Stimulated activated CD8-positive, alpha-beta memory T cell treated with anti-CD3 and anti-CD28 coated beads, Interleukin-2, amount 100 ng/mL, for 1 hour (primary cell): ENCODE measurements around the gene HS3ST1.

Experiments used
- DNase-seq, 2 donors: peaks; one replicate each; pipeline ENCODE4 v3.0.0-alpha.2; 2020; ENCODE audit warnings: low read depth in 2 of 2

The HS3ST1 gene

DNA sequence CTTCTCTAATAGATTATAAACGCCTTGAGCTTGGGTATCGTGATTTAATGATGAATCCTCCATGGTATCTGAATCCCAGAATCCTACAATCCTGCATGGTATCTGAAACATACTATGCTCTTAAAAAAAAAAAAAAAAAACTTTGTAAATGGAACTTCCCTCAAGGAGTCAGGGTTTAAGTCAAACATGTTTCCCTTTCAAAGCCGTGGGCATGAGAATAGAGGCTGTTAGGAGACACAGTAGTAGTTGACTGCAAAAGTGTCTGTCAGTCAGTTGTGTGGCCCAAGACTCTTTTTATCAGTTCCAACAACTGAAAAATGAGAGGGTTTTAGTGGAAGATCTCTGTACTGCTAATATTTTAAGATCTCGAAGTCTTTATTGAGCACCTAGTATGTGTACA is 2.4 kb upstream of the HS3ST1 start:
- DNase-seq: no peak

DNA sequence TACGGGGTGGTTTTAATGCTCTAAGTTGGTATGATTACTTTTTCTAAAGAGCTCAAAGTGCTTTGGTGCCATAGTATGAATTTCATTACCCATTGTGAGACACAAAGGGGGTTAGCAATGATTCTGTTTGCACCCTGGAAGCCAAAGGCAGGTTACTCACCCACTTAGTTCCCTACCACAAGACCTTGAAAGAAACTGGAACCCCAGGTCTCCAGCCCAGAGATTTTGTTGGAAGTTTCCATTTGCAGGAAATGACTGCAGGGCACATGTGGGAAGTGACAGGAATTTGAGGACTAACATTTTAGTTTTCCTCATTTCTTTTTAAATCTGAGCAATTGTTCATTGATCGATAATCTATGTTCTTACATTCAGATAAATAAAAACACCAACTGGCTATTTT is 1.8 kb upstream of the HS3ST1 start:
- DNase-seq: no peak

DNA sequence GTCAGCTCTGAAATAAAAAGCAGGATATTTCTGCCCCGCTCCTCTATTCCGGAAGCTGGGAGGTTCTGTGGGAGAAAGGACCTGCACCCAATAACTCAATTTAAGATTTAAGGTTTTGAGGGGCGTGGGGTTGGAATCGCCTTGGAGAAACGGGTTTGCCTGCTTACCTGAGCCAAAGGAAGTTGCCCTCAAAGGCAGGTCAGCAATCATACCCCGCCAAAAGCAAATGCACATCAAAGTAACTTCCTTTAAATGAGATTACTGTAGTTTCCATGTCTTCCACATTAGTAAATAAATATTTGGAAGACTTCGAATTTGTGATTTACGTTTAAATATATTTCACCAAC is 978 bp upstream of the HS3ST1 start:
- no peak for DNase-seq

DNA sequence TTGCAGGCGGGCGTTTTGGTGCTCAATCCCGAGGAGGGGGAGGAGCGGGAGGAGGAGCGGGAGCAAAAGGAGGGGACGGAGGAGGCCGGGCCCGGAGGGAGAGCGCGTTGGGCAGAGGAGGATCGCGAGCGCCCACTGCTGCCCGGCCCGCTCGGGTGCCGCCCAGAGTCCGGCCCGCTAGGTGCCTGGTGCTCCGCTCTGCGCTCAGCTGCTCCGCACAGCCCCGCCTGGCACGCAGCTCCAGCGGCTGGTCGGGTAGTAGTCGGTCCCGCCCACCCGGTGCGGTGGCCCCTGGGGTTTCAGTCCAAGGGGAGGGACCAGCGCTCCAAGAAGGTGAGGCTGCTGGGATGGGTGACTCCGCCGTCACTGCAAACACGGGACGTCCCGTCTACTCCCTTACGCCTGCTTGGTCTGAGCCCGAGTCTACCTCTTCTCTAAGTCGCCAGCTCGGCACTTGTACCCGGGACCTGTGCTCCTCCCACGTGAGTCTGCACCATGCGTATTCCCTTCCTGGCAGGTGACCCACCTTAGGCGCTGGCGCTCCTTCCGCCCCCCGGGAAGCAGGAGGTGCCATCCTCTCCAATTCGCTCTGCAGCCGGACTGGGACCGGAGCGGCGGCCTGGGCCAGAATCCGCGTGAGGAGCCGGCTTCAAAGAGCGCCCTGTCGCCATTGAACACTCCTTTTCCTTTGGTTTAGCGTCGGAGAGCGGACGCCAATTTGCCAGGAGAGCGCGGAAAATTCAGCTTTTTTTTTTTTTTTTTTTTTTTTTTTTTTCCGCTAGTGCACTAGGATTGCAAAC is 405 bp upstream of the HS3ST1 start:
- no peak for DNase-seq

DNA sequence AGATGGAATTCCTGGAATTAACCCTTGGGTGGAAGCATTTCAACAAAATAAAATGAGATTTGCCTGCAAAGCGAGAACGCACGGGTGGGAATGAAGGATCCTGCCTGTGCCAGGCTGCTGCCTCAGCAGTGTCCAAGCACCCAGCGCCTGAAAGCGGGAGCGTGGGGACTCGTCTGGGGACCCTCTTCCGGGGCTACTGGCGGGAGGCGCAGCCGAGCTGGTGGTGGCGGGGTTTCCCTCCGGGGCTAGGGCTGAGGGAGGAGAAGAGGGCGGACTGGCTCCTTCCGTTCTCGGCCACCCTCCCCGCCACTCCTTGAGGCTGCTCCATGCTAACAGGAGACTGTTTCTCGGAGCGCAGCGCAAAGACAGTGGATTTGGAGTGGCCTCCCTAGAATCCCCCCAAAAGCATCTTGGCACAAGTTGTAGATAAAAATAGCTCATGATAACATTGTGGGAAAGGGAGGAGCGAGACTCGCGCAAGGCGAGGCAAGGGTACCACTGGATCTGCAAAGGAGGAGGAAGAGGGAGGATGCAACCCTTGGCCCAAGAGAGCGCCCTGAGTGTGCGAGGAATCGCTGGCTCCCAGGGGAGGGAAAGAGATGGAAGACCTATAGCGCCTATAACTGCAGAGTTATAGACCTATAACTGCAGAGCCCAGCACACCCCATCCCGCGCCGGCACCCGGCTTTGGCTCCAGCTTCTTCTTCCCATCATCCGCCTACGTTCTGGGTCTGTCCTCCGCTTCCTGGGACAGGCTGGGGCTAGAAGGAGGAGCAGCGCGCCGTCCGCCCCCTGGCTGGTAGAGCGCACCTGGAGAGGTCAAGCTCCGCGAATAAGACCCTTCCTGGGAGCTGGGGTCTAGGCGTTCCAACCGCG is 1.3 kb downstream of the HS3ST1 start:
- DNase-seq: no peak

DNA sequence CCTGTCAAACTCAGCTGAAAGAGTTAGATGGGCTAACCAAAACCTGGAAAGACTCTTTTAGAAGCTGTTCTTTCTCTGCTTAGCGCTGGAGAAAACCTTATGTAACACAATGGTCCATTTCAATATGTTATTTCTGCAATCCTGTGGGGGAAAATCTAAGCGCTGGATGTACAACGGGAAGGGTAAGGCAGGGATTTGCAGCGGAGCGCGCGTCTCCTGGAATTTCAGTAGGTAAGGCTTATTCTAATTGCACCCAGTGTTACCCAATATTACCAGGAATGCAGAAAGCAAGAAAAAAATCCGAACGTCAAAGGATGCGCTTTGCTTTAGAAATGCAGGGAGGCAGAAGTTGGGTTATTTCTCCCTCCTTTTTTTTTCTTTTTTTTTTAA is 2.0 kb downstream of the HS3ST1 start:
- no peak for DNase-seq

DNA sequence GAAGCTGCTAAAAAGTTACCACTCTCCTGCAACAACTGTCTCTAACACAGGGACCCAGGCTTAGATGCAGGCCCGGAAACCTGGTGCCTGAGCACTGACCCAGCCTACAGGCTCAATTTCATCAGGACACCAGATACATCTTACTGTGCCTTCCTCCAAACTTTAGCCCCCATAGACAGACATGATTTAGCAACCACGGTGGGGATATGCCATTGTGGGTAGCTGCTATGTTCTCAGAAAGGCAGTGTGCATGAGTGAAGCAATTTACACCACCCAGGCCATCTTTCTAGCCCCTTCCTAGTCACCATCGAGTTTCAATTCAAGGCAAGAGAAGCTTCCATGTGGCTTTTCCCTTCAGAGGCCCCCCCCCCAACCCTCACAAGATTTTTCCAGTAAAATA is 2.7 kb downstream of the HS3ST1 start:
- no peak for DNase-seq

DNA sequence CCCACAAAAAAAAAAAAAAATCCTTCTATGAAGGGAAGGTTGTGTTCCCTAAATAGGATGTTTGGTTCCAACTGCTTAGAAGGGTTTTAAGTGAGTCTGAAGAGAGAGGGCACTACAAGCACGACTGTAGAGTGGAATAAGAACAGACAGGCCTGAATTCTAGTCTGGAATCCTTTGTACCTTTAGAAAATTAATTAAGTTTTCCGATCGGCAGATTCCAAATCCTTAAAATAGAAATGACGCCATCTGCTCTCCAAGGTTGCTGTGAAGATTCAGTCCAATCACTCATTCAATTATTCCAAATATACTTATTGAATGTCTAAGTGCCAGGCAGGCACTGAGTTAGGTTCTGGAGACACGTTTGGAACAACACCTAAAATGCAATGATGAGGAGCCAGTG is 3.8 kb downstream of the HS3ST1 start:
- no peak for DNase-seq

DNA sequence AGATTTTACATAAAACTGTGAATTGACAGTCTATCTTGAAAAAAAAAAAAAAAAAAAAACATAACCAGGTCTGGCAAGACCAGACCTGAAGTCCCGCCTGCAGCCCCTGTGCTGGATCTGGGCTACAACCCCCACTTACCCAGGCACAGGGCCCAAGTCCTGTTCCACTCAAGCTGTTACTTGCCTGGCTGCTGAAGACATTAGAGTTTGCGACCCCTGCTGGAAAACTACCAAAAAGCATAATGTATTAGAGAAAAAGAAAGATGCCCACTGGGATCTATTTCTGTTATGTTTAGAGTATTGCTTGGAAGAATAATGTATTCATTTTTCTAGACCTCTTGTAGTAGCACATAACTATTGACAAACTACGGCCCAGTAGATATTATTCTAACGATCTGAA is 4.7 kb downstream of the HS3ST1 start:
- no peak for DNase-seq

DNA sequence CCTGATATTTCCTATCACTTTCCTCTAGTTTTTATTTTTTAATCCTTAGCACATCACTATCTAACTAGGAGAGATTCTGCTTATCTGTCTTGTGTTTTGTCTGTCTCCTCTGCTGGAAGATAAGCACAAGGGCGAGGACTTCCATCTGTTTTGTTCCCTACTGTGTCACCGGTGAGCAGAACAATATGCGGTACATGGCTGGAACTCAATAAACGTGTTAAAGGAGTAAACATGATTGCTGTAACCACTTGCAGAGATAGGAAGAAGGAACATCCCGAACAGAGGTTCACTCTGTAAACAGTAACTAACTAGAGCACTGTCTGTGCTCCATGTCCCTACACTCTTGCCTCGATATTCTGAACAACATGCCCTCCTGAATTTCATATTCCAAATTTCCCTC is 5.2 kb downstream of the HS3ST1 start:
- DNase-seq: no peak

DNA sequence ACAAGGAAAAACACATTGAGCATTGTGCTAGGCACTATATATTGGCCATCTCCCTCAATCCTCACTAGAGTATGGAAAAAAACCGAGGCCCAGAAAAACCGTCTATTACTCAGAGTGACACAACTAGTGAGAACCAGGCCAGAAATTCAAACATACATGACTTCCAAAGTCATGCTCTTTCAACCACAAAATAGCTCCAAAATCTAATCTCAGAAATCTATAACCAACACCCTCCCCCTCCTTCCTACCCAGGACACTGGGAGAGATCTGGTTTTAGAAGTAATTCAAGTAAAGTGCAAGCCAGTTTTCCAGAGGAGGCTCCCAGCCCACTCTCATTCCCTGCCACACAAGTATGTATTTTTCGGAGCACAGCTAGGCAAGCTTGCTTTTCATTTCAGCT is 7.6 kb downstream of the HS3ST1 start:
- DNase-seq: no peak

DNA sequence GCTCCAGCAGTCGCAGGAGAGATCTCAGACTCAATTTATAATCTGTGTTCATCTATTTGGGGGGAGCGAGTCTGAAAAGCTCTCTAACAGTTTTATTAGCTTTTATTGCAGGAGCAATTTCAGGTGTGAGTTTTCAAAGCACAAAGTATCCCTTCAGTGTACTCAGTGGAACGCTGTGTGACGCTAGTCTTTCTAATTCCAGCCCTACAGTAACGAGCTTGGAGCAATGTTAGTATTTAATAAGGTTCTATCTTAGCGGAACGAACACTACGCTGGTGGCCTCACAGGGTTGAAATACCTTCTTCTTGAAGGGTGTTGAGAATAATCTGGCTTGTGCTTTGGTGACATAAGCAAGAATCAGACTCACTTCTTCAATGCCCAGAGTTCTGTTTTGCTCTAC is 8.4 kb downstream of the HS3ST1 start:
- DNase-seq: no peak

DNA sequence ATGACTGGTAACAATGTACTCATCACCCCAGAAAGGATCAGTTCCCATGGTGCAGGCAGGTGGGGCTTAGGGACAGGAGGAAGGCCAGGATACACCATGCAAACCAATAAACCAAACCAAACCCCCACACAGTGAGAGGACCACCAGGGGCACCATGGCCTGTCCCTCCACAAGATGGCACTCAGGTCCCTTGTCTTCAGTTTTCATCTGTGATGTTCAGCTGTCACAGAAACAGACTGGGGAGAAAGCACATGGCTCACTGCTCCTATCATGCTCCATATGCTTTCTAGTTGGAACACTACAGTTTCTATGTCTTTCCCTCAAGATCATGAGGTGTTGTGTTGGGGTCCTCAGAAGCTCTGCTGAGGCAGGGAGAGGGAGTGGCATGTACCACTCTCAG is 10.1 kb downstream of the HS3ST1 start:
- DNase-seq: no peak

DNA sequence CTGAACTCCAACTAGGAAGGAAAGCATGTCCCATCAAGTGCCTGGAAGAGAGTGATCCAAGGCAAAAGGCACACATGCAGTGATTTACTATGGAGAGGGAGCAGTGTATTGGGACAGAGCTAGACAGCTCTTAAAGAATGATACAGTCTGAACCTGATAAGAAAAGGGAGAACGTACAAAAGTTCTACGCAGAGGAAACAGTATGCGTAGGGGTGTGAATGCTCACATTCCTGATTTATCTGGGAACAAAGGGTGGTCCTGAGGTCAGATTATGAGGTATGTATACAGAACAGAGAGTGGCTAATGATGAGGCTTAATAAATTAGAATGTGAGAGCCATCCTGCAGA is 12.0 kb downstream of the HS3ST1 start:
- DNase-seq: no peak

DNA sequence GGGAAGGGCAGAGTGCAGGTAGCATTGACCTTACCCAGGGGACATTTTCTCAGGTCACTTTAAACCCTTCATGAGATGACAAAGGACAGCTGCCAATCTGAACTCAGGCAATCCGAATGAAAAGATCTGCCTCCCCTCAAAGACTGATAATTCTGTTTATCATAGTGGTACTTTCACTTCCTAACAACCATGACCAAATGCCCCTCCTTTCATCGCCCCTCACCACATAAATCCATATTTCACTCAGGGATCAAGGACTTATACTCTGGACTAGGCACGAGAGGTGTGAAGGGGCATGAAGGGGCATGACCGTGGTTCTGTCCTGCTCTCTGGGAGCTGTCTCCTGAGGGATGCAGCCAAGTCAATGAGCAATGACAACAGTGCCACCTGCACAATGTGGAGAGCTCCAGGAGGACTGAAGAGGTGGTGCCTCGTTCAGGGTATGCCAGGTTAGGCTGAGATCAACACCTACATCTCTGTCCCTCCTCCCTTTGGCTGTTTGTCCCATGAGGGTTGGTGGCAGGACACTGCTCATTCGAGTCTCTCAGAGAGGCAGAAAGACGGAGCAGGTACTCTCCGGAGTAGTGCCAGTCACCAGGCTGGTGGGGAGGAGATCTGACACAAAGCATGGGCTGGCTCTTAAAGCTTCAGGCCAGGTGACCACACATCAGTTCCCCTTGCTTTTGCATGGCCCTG is 12.5 kb downstream of the HS3ST1 start:
- DNase-seq: no peak

DNA sequence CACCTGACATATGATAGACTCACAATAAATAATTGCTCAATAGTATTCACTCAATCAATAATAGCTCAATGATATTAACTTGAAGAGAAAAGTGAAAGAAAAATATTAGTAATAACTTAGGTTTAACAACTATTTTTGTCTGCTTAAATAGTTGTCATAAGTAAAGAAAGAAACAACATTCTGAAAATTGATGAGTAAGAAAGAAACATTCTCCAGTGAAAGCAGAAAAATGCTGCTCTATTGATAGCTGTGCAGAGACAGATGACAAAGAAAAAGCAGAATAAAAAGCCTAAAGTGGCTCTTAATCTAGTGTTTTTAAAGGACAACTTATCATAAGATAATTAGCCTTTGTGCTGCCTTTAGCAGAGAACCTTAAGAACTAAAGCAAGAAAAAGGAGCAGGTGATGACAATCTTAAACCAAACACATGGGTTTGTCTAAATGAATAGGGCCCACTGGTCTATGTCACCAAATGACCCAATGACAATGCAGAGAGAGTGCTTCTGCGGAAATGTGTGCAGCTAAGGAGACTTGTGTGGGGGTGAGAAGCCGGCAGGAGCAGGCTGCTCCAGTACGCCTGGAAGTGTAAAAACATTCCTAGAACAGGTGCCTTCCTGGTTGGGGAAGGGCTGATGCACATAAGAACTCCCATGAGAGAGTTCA is 13.2 kb downstream of the HS3ST1 start:
- DNase-seq: no peak

DNA sequence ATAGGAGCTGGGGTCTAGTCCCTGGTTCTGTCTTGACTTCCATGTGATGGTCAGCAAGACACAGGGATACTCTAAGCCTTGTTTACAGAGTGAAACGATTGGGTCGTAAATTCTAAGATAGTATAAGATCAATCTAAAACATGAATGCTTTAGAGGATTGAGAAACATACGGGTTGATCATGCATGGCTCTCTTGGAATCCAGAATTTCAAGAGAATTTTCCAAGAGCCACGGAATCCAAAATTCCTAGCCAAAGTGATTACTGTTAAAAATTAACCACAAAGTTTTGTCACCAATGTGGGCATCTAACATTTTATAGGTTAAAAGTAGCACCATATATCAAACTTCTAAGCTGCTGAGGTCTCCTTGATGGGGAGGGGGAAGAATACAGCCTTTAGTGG is 16.5 kb downstream of the HS3ST1 start:
- no peak for DNase-seq

DNA sequence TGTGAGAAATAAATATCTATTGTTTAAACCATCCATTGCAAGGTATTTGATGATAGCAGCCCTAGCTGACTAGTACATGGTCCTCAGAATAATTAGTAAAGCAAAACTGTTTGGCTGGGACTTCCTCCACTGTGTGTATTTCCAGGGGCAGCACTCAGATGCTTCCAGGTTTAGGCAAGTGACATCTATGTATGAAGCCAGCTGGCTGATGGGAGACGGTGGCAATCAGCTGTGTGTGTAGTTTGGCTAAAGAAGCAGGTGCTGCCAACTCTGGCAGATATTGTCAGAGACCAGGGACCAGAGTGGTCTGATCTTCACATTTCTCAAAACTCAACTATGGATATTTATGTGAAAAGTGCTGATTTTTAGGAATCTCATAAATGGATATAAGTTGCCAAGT is 19.1 kb downstream of the HS3ST1 start:
- no peak for DNase-seq

DNA sequence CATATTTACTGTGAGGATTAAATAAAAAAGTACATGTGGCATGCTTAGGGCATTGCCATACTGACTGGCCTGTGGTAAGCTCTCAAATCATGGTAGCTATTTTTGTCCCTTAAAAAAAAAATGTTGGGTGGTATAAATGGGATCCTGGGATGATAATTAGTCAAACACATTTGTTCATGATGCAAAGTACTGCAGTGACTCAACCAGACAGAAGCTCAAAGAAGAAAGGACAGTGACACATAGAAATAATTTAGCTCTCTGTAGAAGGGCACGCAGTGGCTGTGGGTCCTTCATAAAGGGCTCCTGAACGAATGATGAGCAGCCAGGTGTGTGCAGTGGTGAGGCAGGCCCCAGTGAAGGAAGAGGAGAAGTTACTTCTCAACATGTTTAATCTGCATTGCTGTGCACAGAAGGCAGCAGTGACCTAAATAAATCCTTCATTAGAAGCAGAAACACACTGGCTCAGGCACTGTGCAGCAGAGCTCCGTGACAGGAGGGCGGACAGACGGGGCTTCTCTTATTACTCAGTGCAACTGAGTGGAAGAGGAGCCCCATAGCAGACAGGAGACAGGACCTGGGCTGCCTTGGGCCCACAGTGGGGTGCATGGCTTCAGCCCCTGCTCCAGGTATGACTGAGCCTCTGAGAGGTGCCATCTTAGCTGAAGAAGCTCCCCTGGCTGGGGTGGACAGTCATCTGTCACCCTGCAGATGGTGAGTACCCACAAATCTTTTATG is 20.3 kb downstream of the HS3ST1 start:
- DNase-seq: no peak

DNA sequence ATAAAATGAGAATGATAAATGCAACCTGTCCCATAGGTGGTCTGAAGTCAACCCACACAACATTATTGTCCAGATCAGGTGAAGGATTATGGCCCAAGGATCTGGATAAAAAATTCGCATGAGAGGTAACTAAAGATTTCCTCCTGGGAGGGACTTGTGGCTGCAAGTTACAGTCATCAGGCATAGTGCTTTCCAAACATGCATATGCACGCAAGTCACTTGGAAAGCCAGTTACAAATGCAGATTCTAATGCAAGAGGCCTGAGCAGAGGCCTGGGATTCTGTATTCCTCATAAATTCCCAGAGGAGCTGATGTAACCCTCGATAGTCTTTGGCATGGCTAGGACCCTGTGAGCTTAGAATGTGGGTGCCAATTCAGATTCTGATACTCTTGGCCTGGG is 21.1 kb downstream of the HS3ST1 start:
- no peak for DNase-seq

DNA sequence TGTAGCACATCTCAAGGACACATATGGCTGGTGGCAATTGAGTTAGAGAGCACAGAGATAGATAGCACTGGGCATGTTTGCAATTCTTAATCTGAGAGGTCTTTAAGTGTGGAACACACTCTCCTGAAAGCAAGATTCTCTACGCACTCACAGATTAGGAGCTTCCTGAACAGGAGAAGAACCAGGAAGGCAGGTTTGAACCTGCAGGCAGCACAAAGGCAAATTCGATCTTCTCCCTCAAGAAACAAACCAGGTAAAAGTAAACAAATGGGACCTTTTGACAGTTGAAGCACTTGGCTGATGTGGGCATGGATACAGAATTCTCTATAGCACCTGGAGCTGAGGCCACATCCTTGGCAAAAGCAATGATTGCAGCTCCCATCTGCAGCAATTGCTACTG is 24.3 kb downstream of the HS3ST1 start:
- no peak for DNase-seq

DNA sequence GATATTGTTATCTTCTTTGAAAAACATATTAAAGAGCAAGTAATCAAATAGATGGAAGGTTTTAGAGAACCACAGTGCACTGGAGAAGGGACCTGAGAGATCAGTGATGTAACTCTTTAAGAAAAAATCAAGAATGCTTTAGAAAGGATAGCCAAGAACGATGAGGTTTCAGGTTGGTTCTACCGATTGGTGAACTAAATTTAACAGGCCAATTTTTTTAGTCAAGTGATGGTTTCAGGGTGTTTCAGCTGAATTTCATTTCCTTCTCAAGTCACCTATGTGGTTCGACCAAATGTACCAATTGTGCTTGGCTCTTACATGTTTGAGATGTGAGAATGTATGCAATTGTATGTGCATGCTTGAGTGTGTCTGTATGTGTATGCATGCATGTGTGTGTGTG is 26.5 kb downstream of the HS3ST1 start:
- DNase-seq: no peak
